Fibroblast of lung (primary cell): ENCODE measurements around the gene CNN1. TPM values are rescaled to one million over a fixed set of nuclear protein-coding genes. Genes with fewer than 3 reads are reported as not detected.
"Not testable (repeated sequence)": the region's sequence is repeated elsewhere in the genome, so short reads cannot be mapped to it uniquely, and the experiment has no call there.

Experiments
- DNase-seq, 2 donors: peaks; one replicate each; pipeline versions ENCODE4 v3.0.0 to v3.0.0-alpha.2; 2010; ENCODE audit warnings: low read depth in 2 of 2
- H2AFZ ChIP-seq: 2 replicates; pipeline ENCODE4 v1.5.1; 2012; ENCODE audit warnings: low read length, control low read depth, inconsistent platforms
- H3K27ac ChIP-seq: 2 replicates; pipeline ENCODE4 v1.5.1; 2011; ENCODE audit warnings: low read length, control low read depth; ENCODE audit not compliant: insufficient read depth
- H3K27me3 ChIP-seq: 2 replicates; pipeline ENCODE4 v1.5.1; 2011; ENCODE audit warnings: mild to moderate bottlenecking, low read length; ENCODE audit not compliant: control insufficient read depth, insufficient read depth
- H3K36me3 ChIP-seq: 2 replicates; pipeline ENCODE4 v1.5.1; 2011; ENCODE audit warnings: low read length; ENCODE audit not compliant: control insufficient read depth, insufficient read depth
- H3K4me1 ChIP-seq: 2 replicates; pipeline ENCODE4 v1.5.1; 2011; ENCODE audit warnings: low read length; ENCODE audit not compliant: control insufficient read depth, insufficient read depth; ENCODE audit errors: extremely low read depth
- H3K4me2 ChIP-seq: 2 replicates; pipeline ENCODE4 v1.5.1; 2011; ENCODE audit warnings: low read length, control low read depth; ENCODE audit not compliant: insufficient read depth; ENCODE audit errors: extremely low read depth
- H3K4me3 ChIP-seq, 4 experiments: fragments of 200-600 bp in 1 of 4; sonication (generic) in 1 of 4; replicated peaks in 1 of 4; 2 replicates each; pipeline ENCODE4 v1.5.1; 2011 to 2016; ENCODE audit warnings: low read length in 4 of 4, low read depth in 3 of 4, mild to moderate bottlenecking in 3 of 4, control low read depth in 2 of 4, inconsistent platforms in 1 of 4, mixed read lengths in 1 of 4; ENCODE audit not compliant: insufficient read depth in 1 of 4; ENCODE audit errors: control extremely low read depth in 1 of 4
- H3K79me2 ChIP-seq: 2 replicates; pipeline ENCODE4 v1.5.1; 2012; ENCODE audit warnings: mild to moderate bottlenecking, low read length, inconsistent platforms; ENCODE audit not compliant: control insufficient read depth, insufficient read depth
- H3K9ac ChIP-seq: 2 replicates; pipeline ENCODE4 v1.5.1; 2011; ENCODE audit warnings: mild to moderate bottlenecking, low read length, control low read depth; ENCODE audit not compliant: insufficient read depth
- H3K9me3 ChIP-seq: 2 replicates; pipeline ENCODE4 v1.5.1; 2012; ENCODE audit warnings: low read depth, low read length; ENCODE audit not compliant: control insufficient read depth, insufficient read depth
- H4K20me1 ChIP-seq: 2 replicates; pipeline ENCODE4 v1.5.1; 2011; ENCODE audit warnings: low read length; ENCODE audit not compliant: control insufficient read depth, insufficient read depth; ENCODE audit errors: extremely low read depth
- CTCF ChIP-seq, 2 donors: IDR thresholded peaks in 1 of 2; conservative IDR thresholded peaks in 1 of 2; 1 replicate in 1 of 2; 2 replicates in 1 of 2; pipeline ENCODE4 v1.5.1; 2011 to 2012; ENCODE audit warnings: low read length in 2 of 2, control low read depth in 1 of 2, inconsistent platforms in 1 of 2, low read depth in 1 of 2, mild to moderate bottlenecking in 1 of 2
- EZH2 ChIP-seq: IDR thresholded peaks from 2 replicates; pipeline ENCODE4 v1.5.1; 2012; ENCODE audit warnings: low read length, control low read depth, mild to moderate bottlenecking; ENCODE audit errors: missing control alignments
- polyA plus RNA-seq, 2 donors: library from polyadenylated mRNA; depleted of rRNA in 1 of 2; stranded (reverse) in 1 of 2; unstranded in 1 of 2; fragments of >200 nt; gene quantifications; 2 replicates each; pipeline ENCODE4 v1.2.1, GENCODE V29; 2011 to 2012; ENCODE audit warnings: missing spikeins in 1 of 2
- total RNA-seq: library from RNA; depleted of rRNA; stranded (reverse); fragments of >200 nt; gene quantifications from 2 replicates; pipeline ENCODE4 v1.2.1, GENCODE V29; 2014

CNN1 gene
- total and polyA plus RNA-seq, 2 donors (not counting 1 experiment from before 2014, with no cell fraction given): 20.3 to 83.9 TPM

- peak within 1 kb of the TSS; percentile 90 for H3K4me2 ChIP-seq
- H3K9ac ChIP-seq: peak within 1 kb of the TSS; percentile 43
- DNase-seq: peak; percentile 98
- H2AFZ ChIP-seq: peak within 1 kb of the TSS; percentile 78
- H3K27me3 ChIP-seq: no peaks in the 10 kb centered on the region
- peaks cover 6% of the 10 kb centered on the region for H3K4me1 ChIP-seq
- no peaks in the 10 kb centered on the region for H4K20me1 ChIP-seq
- no peaks in the 10 kb centered on the region for H3K9me3 ChIP-seq
- peaks cover 4% of the 10 kb centered on the region for H3K36me3 ChIP-seq
- TF ChIP-seq CTCF (conservative IDR thresholded peaks at IDR 0.05 in 1 of 2, IDR thresholded peaks at IDR 0.05 in 1 of 2; ENCODE audit: low read depth in 1 of 2, low read length in 2 of 2) (peak; percentile 18 to 40), EZH2 (no peak)
- H3K79me2 ChIP-seq: peaks cover 29% of the 10 kb centered on the region
- peak within 1 kb of the TSS; percentile 45 to 95 (median 78) for H3K4me3 ChIP-seq
- H3K27ac ChIP-seq: peak within 1 kb of the TSS; percentile 7
Measured at GRCh38 chr19:11558881-11559828, 20.5 kb downstream of the CNN1 start, which contains the start of gene ELOF1. TSS of gene ELOF1 (minus strand) at chr19:11559230. CDS start at chr19:11554347, 4,883 bp downstream.

- DNase-seq: peak; percentile 59 to 77
- no peak overlapping the region for H3K27ac ChIP-seq
- peaks cover 6% of the 10 kb centered on the region for H3K4me1 ChIP-seq
- no peaks in the 10 kb centered on the region for H3K9me3 ChIP-seq
- no peak overlapping the region for H3K4me2 ChIP-seq
- H4K20me1 ChIP-seq: no peaks in the 10 kb centered on the region
- H3K79me2 ChIP-seq: peaks cover 25% of the 10 kb centered on the region
- H3K27me3 ChIP-seq: no peaks in the 10 kb centered on the region
- H3K9ac ChIP-seq: no peak overlapping the region
- no peak overlapping the region for H3K4me3 ChIP-seq
- H2AFZ ChIP-seq: no peak overlapping the region
- TF ChIP-seq CTCF (conservative IDR thresholded peaks at IDR 0.05 in 1 of 2, IDR thresholded peaks at IDR 0.05 in 1 of 2; ENCODE audit: low read depth in 1 of 2, low read length in 2 of 2): peak; percentile 67 to 71
- no peak for TF ChIP-seq EZH2
- no peaks in the 10 kb centered on the region for H3K36me3 ChIP-seq
Measured at GRCh38 chr19:11560404-11561051, 21.9 kb downstream of the CNN1 start.

GRCh38 chr19:11563532-11563931, 24.9 kb downstream of the CNN1 start:
- Histone ChIP-seq H3K4me3 (no peak overlapping the region), H3K27me3 (no peaks in the 10 kb centered on the region), H3K4me1 (no peaks in the 10 kb centered on the region), H4K20me1 (no peaks in the 10 kb centered on the region), H3K4me2 (no peak overlapping the region), H3K9ac (no peak overlapping the region), H3K79me2 (peaks cover 2% of the 10 kb centered on the region), H3K9me3 (no peaks in the 10 kb centered on the region), H3K27ac (no peak overlapping the region), H3K36me3 (no peaks in the 10 kb centered on the region), H2AFZ (no peak overlapping the region)
- DNase-seq: no peak
- no peak for TF ChIP-seq EZH2

- H3K9me3 ChIP-seq, H3K4me2 ChIP-seq, H3K9ac ChIP-seq, H3K36me3 ChIP-seq, H3K27me3 ChIP-seq, H4K20me1 ChIP-seq, H2AFZ ChIP-seq, H3K4me1 ChIP-seq, H3K79me2 ChIP-seq, H3K4me3 ChIP-seq, H3K27ac ChIP-seq, DNase-seq: not testable (repeated sequence)
Measured at GRCh38 chr19:11564082-11564807, 25.6 kb downstream of the CNN1 start.

- not testable (repeated sequence) for H3K27me3 ChIP-seq, H3K9me3 ChIP-seq, H3K4me2 ChIP-seq, H3K36me3 ChIP-seq, H3K27ac ChIP-seq, H3K79me2 ChIP-seq, H4K20me1 ChIP-seq, H3K4me1 ChIP-seq, H3K4me3 ChIP-seq, H2AFZ ChIP-seq, DNase-seq, H3K9ac ChIP-seq
Measured at GRCh38 chr19:11565649-11565980, 27.0 kb downstream of the CNN1 start.
